Ectodermal cell (in vitro differentiated cells): ENCODE data around the gene WAC.

Experiments
- H3K27ac ChIP-seq: 2 replicates; pipeline ENCODE4 v1.7.0; 2013; ENCODE audit warnings: mild to moderate bottlenecking, low read depth, low read length; ENCODE audit not compliant: insufficient read depth, poor library complexity, severe bottlenecking
- H3K27me3 ChIP-seq: 2 replicates; pipeline ENCODE4 v1.7.0; 2013; ENCODE audit warnings: mild to moderate bottlenecking, low read length; ENCODE audit not compliant: insufficient read depth, control insufficient read depth, poor library complexity, severe bottlenecking
- H3K36me3 ChIP-seq: one replicate; pipeline ENCODE4 v1.7.0; 2013; ENCODE audit warnings: low read length; ENCODE audit not compliant: control insufficient read depth, insufficient read depth
- H3K4me1 ChIP-seq: one replicate; pipeline ENCODE4 v1.7.0; 2013; ENCODE audit warnings: low read length; ENCODE audit not compliant: control insufficient read depth, insufficient read depth
- H3K4me3 ChIP-seq: 2 replicates; pipeline ENCODE4 v1.7.0; 2013; ENCODE audit warnings: low read depth, low read length, control low read depth; ENCODE audit not compliant: insufficient read depth
- H3K9me3 ChIP-seq: 2 replicates; pipeline ENCODE4 v1.7.0; 2013; ENCODE audit warnings: mild to moderate bottlenecking, low read length, moderate library complexity; ENCODE audit not compliant: control insufficient read depth
- WGBS, 2 experiments: methylation state at CpG; one replicate each; pipeline ENCODE4 v1.1.7; 2013; ENCODE audit warnings: missing lambda C conversion rate in 2 of 2; 5-methylcytosine and 5-hydroxymethylcytosine counted together

The WAC gene

DNA sequence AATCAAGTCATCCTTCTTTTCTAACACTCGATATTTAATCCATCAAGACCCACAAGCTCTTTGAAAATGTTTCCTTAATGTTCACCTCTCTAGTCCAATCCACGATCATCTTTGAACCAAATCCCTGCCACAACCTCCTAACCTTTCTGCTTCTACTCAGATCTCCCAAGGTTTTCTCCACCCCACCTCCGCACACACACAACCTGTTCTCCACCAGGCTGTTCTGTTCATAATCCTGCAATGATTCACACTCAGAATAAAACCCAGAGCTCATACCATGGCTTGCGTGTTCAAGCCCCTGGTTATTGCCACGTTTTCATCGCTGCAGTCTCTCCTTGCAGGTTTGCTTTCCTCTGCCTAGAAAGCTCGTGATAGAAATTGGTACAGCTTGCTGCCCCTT lies 90.6 kb downstream of the WAC start:
- Histone ChIP-seq H3K4me3 (no peak overlapping the region), H3K4me1 (no peaks in the 10 kb centered on the region), H3K36me3 (no peaks in the 10 kb centered on the region), H3K27ac (no peak overlapping the region), H3K27me3 (no peaks in the 10 kb centered on the region), H3K9me3 (no peaks in the 10 kb centered on the region)
- WGBS, 2 experiments = 92 to 96% methylated on average over 7 of the region's 7 CpGs

GRCh38 chr10:28624351-28624750 lies 91.4 kb downstream of the WAC start:
- no peak overlapping the region for H3K4me3 ChIP-seq
- 88 to 90% methylated on average over 3 of the region's 3 CpGs for whole genome bisulfite sequencing, 2 experiments
- H3K36me3 ChIP-seq = no peaks in the 10 kb centered on the region
- no peaks in the 10 kb centered on the region for H3K27me3 ChIP-seq
- H3K4me1 ChIP-seq = no peaks in the 10 kb centered on the region
- no peak overlapping the region for H3K27ac ChIP-seq
- H3K9me3 ChIP-seq = no peaks in the 10 kb centered on the region

GRCh38 chr10:28627102-28627501 lies 94.2 kb downstream of the WAC start:
- Histone ChIP-seq H3K36me3 (no peaks in the 10 kb centered on the region), H3K27me3 (no peaks in the 10 kb centered on the region), H3K9me3 (no peaks in the 10 kb centered on the region), H3K4me3 (no peak overlapping the region), H3K27ac (no peak overlapping the region), H3K4me1 (no peaks in the 10 kb centered on the region)
- 86 to 88% methylated on average over 3 of the region's 3 CpGs for WGBS, 2 experiments

DNA sequence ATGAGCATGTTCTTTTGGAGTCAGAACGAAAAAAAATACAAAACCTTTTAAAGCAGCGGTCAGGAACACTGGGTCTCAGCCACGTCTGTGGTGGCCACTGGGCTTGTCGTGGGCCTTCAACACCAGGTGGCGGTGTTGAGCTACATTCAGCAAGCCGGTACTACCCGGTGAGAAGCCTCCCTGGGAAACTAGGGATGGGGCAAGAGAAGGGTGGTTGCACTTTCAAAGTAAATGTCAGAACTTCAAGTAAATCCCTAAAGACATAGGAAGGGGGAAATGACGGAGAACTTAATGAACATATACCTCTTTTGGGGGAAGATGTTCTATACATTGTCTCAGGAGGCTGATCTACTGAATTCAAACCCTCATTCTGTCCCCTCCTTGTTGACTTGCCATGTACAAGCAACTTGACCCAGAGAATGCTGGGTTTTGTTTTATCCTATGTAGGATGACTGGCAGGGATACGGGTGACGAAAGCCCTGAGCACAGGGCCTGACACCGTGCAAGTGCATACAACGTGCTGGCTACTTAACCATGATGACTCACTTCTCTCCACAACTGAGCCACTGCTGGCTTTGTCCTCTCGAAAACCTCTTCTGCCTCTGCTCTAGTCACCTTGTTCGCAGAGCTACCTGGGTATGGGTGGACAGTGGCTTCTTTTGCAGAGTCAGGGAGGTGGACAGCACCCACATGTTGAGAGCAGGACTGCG lies 95.4 kb downstream of the WAC start:
- H3K36me3 ChIP-seq = no peaks in the 10 kb centered on the region
- no peaks in the 10 kb centered on the region for H3K27me3 ChIP-seq
- no peak overlapping the region for H3K4me3 ChIP-seq
- WGBS, 2 experiments = 40 to 43% methylated on average over 15 of the region's 15 CpGs
- H3K27ac ChIP-seq = no peak overlapping the region
- no peaks in the 10 kb centered on the region for H3K4me1 ChIP-seq
- H3K9me3 ChIP-seq = no peaks in the 10 kb centered on the region

GRCh38 chr10:28631896-28632583 lies 99.1 kb downstream of the WAC start:
- no peaks in the 10 kb centered on the region for H3K9me3 ChIP-seq
- WGBS, 2 experiments = 93 to 94% methylated on average over 5 of the region's 5 CpGs
- H3K27me3 ChIP-seq = no peaks in the 10 kb centered on the region
- H3K27ac ChIP-seq = no peak overlapping the region
- H3K4me3 ChIP-seq = no peak overlapping the region
- H3K4me1 ChIP-seq = no peaks in the 10 kb centered on the region
- H3K36me3 ChIP-seq = no peaks in the 10 kb centered on the region

- WGBS, 2 experiments = 85 to 88% methylated on average over 1 of the region's 1 CpG
- no peaks in the 10 kb centered on the region for H3K4me1 ChIP-seq
- H3K27me3 ChIP-seq = no peaks in the 10 kb centered on the region
- H3K27ac ChIP-seq = no peak overlapping the region
- no peaks in the 10 kb centered on the region for H3K9me3 ChIP-seq
- no peak overlapping the region for H3K4me3 ChIP-seq
- no peaks in the 10 kb centered on the region for H3K36me3 ChIP-seq
Measured at GRCh38 chr10:28632584-28632945, 99.6 kb downstream of the WAC start.

DNA sequence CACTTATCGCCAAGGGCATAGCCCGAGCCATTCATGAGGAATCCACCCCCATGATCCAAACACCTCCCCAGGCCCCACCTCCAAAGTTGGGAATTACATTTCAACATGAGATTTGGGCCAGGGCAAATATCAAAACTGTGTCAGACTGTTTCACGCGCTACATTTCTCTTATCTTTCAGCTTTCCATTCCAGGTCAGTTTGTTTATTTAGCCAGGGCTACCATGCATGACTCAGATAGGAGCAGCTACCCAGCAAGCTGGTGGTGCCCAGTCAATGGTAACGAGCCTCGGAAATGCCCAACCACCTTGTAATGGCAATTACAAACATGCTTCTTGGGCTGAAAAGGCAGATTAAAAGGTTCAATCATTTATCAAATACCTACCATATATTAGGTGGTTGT lies 100.8 kb downstream of the WAC start:
- Histone ChIP-seq H3K4me3 (no peak overlapping the region), H3K36me3 (no peaks in the 10 kb centered on the region), H3K9me3 (no peaks in the 10 kb centered on the region), H3K4me1 (no peaks in the 10 kb centered on the region), H3K27me3 (no peaks in the 10 kb centered on the region), H3K27ac (no peak overlapping the region)
- WGBS, 2 experiments = 92 to 94% methylated on average over 6 of the region's 6 CpGs

DNA sequence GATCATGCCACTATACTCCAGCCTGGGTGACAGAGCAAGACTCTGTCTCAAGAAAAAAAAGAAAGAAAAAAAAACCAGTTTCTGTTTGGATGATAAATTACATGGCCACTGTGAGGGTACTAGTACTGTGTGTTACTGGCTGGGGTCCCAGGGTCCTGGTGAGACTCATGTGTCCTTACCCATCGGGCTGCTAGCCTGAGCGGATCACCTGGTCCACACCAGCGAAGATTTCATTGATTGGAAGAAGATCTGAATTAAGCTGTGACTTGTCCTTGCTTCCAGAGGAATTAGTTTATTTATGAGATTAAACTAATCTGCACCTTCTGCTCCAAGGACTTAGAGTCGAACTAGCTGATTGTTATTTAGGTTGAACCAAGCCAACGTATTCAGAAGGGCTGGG lies 104.4 kb downstream of the WAC start:
- WGBS, 2 experiments = 93 to 95% methylated on average over 5 of the region's 5 CpGs
- H3K4me1 ChIP-seq = no peaks in the 10 kb centered on the region
- no peak overlapping the region for H3K4me3 ChIP-seq
- H3K9me3 ChIP-seq = no peaks in the 10 kb centered on the region
- no peak overlapping the region for H3K27ac ChIP-seq
- H3K36me3 ChIP-seq = no peaks in the 10 kb centered on the region
- H3K27me3 ChIP-seq = no peaks in the 10 kb centered on the region

DNA sequence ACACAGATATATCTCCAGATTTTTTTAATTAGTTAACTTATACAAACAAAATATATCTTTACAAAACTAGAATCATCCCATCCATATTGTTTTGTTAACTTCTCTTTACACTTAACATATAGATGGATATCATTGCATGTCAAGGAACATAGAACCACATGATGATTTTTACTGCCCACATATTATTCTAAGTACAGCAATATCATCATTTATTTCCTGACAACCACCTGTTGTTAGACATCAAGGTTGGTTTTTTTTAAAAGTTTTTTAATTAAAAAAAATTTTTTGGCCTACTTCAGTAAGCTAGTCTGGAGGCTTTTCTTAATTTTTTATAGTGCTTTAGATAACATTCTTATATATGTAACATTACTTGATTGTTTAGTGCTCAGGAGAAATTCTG lies 105.5 kb downstream of the WAC start:
- no peaks in the 10 kb centered on the region for H3K9me3 ChIP-seq
- no peaks in the 10 kb centered on the region for H3K27me3 ChIP-seq
- H3K27ac ChIP-seq = no peak overlapping the region
- no peaks in the 10 kb centered on the region for H3K4me1 ChIP-seq
- no peaks in the 10 kb centered on the region for H3K36me3 ChIP-seq
- H3K4me3 ChIP-seq = no peak overlapping the region

- no peaks in the 10 kb centered on the region for H3K36me3 ChIP-seq
- no peaks in the 10 kb centered on the region for H3K9me3 ChIP-seq
- H3K27ac ChIP-seq = no peak overlapping the region
- no peaks in the 10 kb centered on the region for H3K4me1 ChIP-seq
- H3K27me3 ChIP-seq = no peaks in the 10 kb centered on the region
- WGBS, 2 experiments = 90 to 91% methylated on average over 2 of the region's 2 CpGs
- H3K4me3 ChIP-seq = no peak overlapping the region
Measured at GRCh38 chr10:28640551-28640950, 107.6 kb downstream of the WAC start.
